Kidney tubule cell (primary cell): ENCODE measurements around the gene CDC20B.
"Not testable (repeated sequence)": the region's sequence is repeated elsewhere in the genome, so short reads cannot be mapped to it uniquely, and the experiment has no call there.

Source experiments
- DNase-seq: peaks from one replicate; pipeline ENCODE4 v3.0.0-alpha.2; 2018; ENCODE audit warnings: low spot score

The CDC20B gene

GRCh38 chr5:55160493-55161209, 12.3 kb downstream of the CDC20B start:
- DNase-seq = peak; percentile 91

- peak; percentile 88 for DNase-seq
Measured at GRCh38 chr5:55159763-55160492, 13.0 kb downstream of the CDC20B start, which contains the start of gene GPX8. GPX8 (plus strand) TSS chr5:55160171; CDS start chr5:55160193, 22 bp downstream.

GRCh38 chr5:55154873-55155272, 18.1 kb downstream of the CDC20B start:
- DNase-seq = peak; percentile 78

GRCh38 chr5:55151923-55152842, 20.8 kb downstream of the CDC20B start:
- peak; percentile 7 for DNase-seq

GRCh38 chr5:55149308-55149795, 23.6 kb downstream of the CDC20B start:
- no peak for DNase-seq

GRCh38 chr5:55146543-55147151, 26.3 kb downstream of the CDC20B start:
- DNase-seq = peak; percentile 85

- no peak for DNase-seq
Measured at GRCh38 chr5:55146080-55146479, 26.9 kb downstream of the CDC20B start.

- DNase-seq = no peak
Measured at GRCh38 chr5:55143624-55144023, 29.4 kb downstream of the CDC20B start.

GRCh38 chr5:55141945-55142690, 30.9 kb downstream of the CDC20B start:
- DNase-seq = no peak

GRCh38 chr5:55140908-55141665, 31.9 kb downstream of the CDC20B start:
- DNase-seq = no peak

GRCh38 chr5:55136521-55136920, 36.5 kb downstream of the CDC20B start:
- no peak for DNase-seq

GRCh38 chr5:55134053-55134722, 38.8 kb downstream of the CDC20B start:
- no peak for DNase-seq

GRCh38 chr5:55123365-55123764, 49.6 kb downstream of the CDC20B start:
- no peak for DNase-seq

- DNase-seq = no peak
Measured at GRCh38 chr5:55114061-55114460, 58.9 kb downstream of the CDC20B start.

- no peak for DNase-seq
Measured at GRCh38 chr5:55113327-55113726, 59.6 kb downstream of the CDC20B start.

GRCh38 chr5:55110217-55110616, 62.8 kb downstream of the CDC20B start:
- DNase-seq = no peak

GRCh38 chr5:55108661-55109060, 64.3 kb downstream of the CDC20B start:
- DNase-seq = no peak

- DNase-seq = not testable (repeated sequence)
Measured at GRCh38 chr5:55105976-55106375, 67.0 kb downstream of the CDC20B start.

GRCh38 chr5:55104946-55105701, 67.9 kb downstream of the CDC20B start:
- no peak for DNase-seq
